Stimulated activated CD4-positive, alpha-beta T cell treated with anti-CD3 and anti-CD28 coated beads, TNF-alpha, amount 100 ng/mL, for 1 hour (primary cell): ENCODE data around the gene LRP10.
"Not testable (repeated sequence)": the region's sequence is repeated elsewhere in the genome, so short reads cannot be mapped to it uniquely, and the experiment has no call there.

Experiments
- DNase-seq, 3 donors: peaks; one replicate each; pipeline ENCODE4 v3.0.0-alpha.2; 2020; ENCODE audit warnings: low read depth in 3 of 3, low spot score in 1 of 3

The LRP10 gene

GRCh38 chr14:22860377-22860776, 11.2 kb upstream of the LRP10 start:
- DNase-seq = not testable (repeated sequence)

- no peak for DNase-seq
Observed at GRCh38 chr14:22861651-22862050, 9.9 kb upstream of the LRP10 start.

GRCh38 chr14:22864979-22865378, 6.6 kb upstream of the LRP10 start:
- no peak for DNase-seq

GRCh38 chr14:22865424-22866405, 5.8 kb upstream of the LRP10 start:
- no peak for DNase-seq

DNA sequence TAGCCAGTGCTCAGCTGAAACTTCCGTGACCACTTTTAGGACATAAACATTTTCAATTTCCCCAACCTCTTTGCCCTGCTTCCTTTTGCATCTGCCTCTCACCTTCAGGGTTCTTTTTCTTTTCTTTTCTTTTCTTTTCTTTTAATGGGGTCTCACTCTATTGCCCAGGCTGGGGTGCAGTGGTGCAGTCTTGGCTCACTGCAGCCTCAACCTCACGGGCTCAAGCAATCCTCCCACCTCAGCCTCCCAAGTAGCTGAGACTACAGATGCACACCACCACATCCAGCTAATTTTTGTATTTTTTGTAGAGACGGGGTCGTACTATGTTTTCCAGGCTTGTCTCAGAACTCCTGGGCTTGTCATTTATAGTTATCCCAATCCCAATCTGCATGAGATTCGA, 4.7 kb upstream of the LRP10 start:
- no peak for DNase-seq

DNA sequence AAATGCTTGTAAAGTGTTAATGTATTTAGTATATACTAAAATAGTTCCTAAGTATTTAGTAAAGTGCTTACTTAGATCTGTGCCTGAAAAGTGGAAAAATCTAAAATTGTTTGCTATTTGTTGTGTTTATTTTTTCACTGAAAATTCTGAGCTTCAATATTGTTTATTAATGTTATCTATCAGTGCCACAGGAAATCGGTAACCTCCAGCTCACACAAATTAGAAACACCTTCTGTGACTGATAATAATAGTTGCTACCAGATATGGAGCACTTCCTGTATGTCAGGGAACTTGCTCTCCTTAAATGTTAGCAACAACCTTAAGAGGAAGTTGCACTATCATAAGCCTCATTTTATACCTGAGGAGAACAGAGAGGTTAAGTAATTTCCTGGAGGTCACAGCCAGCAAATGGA, 723 bp upstream of the LRP10 start:
- no peak for DNase-seq

DNA sequence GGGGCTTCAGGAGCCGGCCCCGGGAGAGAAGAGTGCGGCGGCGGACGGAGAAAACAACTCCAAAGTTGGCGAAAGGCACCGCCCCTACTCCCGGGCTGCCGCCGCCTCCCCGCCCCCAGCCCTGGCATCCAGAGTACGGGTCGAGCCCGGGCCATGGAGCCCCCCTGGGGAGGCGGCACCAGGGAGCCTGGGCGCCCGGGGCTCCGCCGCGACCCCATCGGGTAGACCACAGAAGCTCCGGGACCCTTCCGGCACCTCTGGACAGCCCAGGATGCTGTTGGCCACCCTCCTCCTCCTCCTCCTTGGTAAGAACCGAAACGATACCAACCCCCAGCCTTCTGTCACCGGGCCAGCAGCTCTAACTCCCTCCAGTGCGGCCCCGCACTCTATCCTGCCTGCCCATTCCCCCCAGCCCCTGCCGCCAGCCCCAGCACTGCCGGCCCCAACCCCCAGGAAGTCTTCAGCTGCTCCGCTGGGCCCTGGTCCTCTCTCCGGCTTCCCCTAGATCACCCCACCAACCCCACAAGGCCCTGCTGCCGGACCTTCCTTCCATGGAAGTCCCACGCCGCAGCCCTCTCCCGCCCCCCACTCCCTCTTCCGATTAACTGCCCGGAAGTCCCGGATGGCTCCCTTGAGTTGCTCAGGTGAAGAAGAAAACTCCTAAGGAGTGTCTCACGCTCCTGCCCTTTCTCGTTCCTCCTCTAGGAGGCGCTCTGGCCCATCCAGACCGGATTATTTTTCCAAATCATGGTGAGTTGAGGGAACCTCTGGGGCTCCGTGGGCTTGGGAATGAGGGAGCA, 693 bp downstream of the LRP10 start:
- DNase-seq = peak in 2 of 3 donors; percentile 42 to 59

DNA sequence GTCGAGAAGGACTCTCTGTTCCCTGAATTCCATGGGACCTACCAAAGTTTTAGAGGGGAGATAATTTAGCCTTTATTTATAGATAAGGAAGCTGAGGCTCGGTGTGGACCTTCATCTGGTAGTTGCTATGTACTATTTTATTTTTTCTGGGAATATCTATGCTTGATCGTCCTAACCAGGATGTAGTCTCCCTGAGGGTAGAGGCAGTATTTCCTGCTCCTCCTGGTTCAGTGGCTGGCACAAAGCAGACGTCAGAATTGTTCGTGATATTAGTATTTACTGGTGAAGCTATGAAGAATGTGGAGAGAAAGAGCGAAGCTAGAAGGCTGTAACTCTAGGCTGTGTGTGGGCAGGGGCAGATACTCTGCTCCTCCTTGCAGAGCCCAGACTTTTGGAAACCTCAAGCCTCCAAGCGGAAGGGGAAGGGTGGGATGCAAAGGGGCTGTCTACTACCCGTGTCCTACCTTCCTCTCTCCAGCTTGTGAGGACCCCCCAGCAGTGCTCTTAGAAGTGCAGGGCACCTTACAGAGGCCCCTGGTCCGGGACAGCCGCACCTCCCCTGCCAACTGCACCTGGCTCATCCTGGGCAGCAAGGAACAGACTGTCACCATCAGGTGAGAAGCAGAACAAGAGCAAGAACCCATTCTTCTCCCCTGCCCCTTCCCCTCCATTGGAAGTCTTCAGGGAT, 1.4 kb downstream of the LRP10 start:
- no peak for DNase-seq

DNA sequence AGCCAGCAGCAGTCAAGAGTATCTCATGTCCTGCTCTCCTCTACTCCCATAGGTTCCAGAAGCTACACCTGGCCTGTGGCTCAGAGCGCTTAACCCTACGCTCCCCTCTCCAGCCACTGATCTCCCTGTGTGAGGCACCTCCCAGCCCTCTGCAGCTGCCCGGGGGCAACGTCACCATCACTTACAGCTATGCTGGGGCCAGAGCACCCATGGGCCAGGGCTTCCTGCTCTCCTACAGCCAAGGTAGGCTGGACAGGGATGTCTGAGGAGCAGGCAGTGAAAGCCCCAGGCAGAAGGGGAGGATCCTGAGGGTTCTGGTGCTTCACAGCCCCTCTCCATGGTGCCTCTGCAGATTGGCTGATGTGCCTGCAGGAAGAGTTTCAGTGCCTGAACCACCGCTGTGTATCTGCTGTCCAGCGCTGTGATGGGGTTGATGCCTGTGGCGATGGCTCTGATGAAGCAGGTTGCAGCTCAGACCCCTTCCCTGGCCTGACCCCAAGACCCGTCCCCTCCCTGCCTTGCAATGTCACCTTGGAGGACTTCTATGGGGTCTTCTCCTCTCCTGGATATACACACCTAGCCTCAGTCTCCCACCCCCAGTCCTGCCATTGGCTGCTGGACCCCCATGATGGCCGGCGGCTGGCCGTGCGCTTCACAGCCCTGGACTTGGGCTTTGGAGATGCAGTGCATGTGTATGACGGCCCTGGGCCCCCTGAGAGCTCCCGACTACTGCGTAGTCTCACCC, 3.6 kb downstream of the LRP10 start:
- no peak for DNase-seq

DNA sequence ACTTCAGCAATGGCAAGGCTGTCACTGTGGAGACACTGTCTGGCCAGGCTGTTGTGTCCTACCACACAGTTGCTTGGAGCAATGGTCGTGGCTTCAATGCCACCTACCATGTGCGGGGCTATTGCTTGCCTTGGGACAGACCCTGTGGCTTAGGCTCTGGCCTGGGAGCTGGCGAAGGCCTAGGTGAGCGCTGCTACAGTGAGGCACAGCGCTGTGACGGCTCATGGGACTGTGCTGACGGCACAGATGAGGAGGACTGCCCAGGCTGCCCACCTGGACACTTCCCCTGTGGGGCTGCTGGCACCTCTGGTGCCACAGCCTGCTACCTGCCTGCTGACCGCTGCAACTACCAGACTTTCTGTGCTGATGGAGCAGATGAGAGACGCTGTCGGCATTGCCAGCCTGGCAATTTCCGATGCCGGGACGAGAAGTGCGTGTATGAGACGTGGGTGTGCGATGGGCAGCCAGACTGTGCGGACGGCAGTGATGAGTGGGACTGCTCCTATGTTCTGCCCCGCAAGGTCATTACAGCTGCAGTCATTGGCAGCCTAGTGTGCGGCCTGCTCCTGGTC, 4.3 kb downstream of the LRP10 start:
- no peak for DNase-seq

DNA sequence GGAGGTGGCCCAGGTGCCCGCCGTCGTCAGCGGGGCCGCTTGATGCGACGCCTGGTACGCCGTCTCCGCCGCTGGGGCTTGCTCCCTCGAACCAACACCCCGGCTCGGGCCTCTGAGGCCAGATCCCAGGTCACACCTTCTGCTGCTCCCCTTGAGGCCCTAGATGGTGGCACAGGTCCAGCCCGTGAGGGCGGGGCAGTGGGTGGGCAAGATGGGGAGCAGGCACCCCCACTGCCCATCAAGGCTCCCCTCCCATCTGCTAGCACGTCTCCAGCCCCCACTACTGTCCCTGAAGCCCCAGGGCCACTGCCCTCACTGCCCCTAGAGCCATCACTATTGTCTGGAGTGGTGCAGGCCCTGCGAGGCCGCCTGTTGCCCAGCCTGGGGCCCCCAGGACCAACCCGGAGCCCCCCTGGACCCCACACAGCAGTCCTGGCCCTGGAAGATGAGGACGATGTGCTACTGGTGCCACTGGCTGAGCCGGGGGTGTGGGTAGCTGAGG, 5.5 kb downstream of the LRP10 start:
- no peak for DNase-seq

- DNase-seq = no peak
Observed at GRCh38 chr14:22878271-22879246, 7.0 kb downstream of the LRP10 start.

DNA sequence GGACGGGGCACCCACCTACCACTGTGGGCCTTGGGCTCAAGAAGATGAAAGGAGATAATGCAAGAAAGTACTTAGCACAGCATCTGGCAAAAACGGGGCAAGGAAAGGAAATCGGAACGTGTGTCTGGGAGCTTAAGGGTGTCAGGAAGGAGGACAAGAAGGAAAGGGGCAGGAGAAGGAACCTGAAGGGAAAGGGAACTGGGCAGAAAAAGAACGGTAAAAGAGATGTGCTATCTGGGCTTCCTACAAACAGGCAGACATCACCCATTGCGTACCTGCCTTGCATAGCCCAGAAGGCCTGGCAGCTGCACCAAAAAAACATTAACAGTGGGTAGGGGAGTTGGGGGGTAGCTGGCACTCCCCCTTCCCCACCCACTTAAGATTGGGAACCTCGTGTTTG, 10.5 kb downstream of the LRP10 start:
- DNase-seq = no peak

DNA sequence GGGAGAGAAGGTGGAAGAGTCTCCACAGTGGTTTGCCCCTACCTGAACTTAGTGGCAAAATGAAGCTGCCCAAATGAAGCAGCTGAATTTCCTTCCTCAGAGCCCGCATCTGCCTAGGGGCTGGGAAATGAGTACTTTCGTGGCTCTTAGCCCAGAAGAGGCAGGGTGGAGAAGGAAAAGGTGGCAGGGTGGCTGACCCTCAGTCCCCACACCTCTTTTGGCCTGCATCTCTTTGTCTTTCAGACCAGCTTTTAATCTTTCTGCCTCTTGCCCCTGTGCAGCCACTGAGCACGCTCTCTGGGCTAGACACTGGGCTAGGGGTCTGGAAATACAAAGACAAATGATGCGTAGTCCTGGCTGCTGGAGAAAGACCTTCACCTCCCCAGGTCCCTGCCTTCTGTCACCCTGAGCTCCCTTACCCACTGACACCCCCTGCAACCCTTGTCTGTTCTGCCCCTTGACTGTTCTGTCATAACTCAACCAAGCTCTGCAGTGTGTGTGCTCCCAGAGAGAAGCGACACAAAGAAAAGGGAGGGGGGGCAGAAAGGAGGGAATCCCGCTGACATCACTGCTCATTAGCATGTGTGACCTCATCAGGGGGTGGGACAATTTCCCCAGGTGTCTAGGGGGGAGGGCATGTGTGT, 11.1 kb downstream of the LRP10 start:
- DNase-seq = no peak

- no peak for DNase-seq
Observed at GRCh38 chr14:22883173-22883976, 11.8 kb downstream of the LRP10 start, which contains the start of gene REM2. REM2 (plus strand) TSS chr14:22883222; CDS start chr14:22883288, 66 bp downstream.

DNA sequence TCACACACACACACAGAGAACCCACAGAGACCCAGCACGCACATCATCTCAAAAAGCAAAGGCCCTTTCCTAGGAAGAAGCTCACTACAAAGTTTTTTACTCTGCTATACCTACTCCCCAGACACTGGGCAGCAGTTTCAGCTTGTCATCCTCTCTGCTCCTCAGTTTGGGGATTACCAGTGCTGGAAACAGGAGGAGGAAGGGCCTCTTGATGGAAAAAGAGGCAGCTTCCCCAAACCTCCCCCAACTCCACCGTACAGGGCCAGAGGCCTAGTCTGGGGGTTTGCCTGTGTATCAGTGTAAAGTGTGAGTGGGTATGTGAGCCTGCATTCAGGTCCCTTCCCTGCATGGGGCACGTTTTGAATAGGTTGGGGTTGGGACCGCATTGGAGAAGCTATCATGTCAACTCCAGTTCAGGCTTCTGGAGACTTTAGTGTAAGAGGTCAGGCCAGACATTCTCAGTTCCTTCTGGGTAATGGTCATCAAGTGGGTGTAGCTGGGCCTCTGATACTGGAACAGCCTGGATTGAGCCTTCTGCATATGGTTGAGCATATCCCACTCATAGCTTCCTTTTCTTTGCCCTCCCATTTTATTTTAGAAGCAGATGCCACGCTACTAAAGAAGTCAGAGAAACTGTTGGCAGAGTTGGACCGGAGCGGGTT, 12.7 kb downstream of the LRP10 start:
- no peak for DNase-seq
